ENCODE results near the gene BAHCC1.
A peak's percentile ranks its signal among the peaks of the same experiment; 100 is the strongest.

The BAHCC1 gene

DNA sequence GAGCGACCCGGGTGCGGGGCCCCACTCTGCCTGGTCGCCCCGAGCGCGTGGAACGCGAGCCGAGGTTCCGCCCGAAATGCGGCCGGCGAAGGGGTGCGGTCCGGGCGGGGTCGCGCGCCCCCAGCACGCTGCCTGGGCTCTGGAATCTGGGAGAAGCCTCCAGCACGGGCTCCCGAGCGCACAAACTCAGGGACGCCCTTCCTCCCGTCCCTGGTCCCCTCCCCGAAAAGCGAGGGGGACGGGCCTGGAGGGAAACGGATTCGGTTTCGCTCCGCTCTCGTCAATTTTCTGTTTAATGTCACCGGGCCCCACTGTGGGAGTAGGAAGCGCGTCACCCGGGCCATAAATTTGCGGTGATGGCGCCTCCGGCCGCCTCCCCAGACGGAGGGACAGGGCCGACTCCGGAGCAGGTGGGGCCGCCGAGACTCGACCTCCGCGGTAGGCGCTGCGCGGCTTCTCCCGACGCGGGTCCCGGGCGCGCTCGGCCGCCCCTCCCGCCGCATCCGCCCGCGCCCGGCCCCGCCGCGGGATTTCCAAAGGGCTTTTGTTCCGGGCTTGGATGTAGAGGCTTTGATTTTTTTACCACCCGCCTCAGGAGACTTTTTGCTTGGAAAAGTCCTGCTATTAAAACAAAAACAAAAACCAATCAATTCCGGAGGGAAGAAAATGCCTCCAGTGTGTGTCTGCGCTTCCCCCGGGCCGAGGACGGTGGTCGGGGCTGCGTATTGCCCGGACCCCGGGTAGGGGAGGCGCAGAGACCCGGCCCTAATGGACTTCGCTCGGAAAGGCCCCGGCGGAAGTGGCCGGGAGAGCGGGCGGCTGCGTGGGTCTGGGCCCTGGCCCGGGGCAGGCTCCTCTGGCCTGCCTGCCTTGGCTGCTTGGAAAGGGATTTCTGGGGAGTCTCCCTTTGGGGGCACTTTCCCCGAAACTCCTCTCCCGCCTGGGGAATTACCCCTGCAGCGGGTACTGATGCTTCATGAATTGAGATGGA lies 7.9 kb upstream of the BAHCC1 start:
- DNase-seq: peak in 1 of 5 experiments; percentile 44

DNA sequence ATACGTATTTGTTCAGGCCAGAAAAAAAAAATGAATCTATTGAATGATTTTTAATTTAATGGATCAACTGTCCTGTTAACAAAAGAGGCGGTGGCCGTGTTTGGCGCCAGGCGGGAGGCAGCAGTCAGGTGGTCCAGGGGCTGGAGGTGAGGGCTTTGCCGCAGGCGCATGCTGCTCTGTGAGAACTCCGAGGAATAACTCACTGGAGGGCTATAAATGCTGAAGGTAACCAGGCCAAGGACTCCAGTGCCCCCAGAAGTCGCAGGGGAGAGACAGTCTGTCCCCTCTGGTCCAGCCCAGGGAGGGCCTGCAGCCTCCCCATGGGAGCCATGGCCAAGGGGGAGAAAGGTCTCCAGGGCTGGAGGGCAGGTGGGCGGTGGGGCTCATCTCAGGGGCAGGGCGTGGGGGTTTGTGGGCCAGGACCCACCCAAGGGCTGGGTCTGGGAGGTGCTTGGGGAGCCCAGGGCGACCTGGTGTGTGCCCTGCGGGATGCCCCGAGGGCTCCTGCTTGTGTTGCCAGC lies 7.1 kb upstream of the BAHCC1 start:
- no peak for DNase-seq

DNA sequence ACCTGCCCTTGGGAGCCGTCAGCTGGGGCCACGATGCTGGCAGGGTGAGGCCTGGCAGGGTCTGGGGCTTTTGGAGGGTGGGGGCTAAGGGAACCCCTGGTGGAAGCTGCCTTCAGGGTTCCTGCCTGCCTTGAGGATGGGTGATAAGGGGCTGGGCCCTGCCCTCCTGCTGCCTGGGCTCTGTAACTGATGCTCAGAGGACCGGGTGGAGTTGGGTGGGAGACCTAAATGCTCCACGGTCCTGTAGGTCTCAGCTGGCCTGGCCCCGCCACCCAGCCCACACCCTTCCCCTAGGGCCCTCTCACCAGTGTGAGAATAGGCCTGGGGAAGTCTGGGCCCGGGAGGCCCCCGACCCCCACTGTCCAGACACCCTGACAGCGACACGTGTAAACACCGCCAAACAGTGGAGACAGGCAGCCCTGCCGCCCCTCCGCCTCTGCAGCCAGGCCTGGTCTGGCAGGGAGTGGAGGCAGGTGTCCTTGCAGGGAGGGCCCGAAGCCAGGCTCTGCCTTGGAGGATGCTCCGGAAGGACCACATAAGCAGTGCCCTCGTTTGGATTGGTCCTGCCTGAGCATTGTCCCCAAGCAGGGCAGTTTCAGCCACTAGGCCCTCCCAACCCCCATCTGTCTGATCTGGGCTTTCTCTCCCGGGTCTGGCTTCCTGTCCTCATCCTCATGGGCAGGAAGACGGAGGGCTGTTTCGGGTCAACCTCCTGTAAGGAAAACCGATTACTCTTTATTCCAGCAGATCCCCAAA lies 6.5 kb upstream of the BAHCC1 start:
- DNase-seq: no peak

DNA sequence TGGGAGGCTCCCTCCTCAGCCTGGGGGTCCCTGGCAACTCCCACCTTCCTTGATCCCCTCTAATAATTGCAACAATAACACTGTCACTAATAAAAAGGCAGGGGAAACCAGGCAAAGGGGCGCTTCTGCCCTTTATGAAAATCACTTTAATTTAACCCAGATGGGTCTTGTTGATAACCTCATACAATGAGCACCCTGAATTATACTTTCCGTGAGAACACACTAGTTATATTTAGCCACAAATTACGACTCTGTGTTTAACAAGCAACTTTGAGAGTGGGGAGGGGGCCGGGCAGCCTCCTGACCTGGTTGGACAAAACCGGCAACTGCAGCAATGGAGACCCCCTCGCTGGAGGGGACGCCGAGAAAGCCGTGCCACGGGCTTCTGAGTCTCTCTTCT lies 5.7 kb upstream of the BAHCC1 start:
- no peak for DNase-seq

DNA sequence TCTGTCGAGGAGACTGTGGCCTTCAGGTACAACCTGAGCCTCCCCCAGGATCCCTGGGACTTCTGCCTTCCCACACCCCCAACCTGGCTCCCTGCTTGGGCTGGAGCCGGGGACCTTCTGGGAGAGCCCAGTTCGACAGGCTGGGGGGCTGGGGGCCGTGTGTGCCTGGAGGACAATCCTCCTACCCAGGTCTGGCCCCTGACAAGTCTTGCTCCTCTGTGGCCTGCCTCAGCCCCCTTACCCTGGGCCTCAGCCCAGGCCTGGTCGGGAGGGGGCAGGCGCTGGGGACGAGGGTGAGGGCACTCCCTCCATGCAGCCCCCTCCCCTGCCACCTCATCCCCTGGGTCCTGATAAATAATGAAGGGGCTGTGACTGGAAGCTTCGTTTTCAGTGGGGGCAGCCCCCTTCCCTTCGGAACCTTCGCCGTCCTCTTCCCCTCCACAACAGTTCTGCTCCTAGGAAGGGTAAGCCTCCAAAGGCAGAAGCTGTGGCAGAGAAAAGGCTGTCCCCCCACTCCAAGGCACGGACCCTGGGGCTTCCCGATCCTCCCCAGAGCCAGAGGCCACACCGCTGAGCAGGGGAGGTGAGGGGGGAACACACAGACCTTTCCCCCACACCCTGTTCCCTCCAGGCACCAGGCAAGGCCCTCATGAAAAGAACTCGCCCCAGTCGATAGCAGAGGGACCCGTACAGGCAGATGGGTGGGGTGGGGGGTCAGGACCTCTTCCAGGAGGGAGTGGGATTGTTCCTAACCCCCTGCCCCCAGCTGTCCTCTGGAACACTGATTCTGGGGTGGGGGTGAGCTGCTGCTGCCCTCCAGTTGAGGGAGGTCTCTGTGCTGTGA lies 5.0 kb upstream of the BAHCC1 start:
- no peak for DNase-seq

DNA sequence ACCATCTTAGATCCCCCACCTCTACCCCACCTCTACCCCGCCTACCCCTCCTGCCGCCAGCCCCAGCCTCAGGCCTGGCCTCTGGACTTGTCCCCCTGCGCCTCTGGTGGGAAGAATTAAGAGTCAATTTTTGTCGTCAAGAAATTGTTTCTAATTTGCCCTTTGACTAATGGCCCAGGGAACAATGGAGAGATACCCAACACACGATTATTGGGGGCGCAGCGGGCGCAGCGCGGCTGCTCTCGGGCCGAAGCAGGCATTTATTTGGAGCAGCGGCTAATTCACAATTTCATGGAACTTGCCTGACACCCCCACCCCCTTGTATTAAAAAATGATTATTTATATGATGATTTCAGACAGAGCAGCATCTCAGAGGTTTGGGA lies 4.4 kb upstream of the BAHCC1 start:
- DNase-seq: no peak

DNA sequence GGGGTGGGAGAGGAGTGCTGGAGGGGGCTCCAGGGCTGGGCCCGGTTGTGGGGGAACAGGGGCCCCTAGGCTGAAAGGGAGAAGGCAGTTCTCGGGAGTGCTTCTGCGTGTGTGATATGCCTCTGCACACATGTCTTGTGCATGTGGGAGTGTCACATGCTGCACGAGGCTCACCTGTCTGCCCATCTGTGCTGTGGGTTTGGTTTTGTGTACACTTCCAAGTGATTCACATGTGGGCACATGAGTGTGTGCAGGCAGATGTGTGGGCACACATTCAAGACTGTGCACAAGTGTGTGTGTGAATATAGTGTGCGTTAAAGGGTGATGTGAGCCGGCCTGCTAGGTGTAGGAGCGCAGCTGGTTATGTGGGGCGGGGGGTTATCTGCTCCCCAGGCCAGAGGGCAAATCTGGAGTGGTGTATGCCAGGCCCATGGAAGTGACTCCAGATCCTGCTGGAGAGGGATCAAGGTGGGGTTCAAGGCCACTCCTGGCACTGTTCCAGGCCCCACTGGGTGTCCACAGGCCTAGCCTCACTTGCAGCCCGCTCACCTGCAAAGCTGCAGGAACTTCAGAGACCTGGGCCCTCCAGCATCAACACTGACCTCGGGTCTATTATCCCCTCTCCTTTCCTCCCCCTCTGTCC lies 3.8 kb upstream of the BAHCC1 start:
- DNase-seq: no peak

DNA sequence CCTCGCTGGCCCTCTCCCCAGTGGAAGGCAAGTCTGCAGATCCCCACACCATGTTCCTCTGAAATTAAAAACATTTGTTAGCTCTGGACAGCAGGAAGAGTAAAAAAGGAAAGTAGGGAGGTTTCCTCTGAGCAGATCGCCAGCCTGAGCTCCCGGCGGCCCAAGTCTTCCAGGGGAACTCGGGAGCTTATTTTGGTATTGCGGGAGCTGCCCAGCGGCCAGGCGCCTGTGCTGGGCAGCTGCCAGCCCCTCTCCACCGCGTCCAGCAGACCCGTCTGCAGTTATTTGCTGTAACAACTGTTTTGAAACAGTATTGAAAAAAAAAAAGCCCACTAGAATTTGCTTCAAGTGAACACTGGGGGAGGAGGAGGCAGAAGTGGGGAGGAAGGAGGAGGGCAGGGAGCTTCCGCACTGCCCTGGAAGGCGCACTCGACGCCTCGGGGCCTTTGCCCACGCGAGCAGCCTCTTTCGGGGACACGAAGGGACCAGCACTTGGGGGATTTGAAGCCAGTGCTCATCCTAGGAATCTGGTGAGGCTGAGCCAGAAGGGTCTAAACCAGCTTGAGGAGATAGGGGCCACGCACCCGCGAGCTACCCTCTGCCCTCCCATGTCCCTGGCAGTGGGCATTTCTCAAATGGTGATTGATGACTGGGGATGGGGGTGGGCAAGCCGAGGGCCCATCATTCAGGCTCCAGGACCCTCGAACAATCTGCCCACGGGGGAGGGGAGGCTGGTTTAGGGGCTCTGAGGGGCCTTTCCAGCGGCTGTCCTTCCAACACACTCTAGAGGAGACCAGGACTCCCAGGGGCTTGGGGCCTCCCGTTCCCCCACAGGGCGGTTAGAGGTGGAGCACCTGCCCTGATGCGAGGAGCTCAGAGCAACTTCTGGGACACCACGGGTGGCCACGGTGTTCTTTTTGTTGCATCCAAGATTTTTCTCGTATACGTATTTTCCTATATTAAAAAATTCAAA lies 3.0 kb upstream of the BAHCC1 start:
- DNase-seq: no peak

DNA sequence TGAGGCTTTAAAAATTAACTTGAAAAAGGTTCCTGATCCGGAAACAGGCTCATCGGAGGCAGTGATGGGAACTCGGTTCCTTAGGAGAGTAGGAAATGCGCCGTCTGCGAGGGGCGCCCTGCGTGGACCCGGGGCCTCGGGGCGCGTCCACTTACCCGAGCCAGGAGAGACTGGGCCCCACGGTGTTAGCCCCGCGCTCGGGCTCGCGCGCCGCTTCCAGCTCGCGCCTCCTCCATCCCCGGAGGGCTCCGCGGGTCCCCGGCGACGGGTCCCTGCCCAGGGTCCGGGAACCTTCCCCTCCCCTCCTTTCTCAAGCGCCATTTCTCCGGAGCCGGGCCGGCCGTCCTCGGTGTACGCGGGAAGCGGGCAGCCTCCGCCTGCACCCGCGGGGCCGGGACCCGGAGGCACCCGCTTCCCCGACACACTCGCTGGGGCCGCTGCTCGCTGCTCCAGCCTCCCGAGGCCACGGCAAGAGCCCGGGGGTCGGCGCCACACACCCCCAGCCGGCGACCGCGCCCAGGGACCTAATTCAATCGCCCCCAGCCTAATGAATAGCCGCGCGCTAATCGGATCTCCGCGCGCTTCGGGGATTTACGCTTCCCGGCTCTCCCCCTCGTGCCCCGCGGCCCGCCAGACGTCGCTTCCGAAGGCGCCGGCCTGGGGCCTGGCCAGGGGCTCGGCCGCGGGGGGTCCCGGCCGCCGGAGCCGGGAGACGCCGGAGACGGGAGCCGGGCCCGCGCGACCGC lies 2.2 kb upstream of the BAHCC1 start:
- DNase-seq: no peak

DNA sequence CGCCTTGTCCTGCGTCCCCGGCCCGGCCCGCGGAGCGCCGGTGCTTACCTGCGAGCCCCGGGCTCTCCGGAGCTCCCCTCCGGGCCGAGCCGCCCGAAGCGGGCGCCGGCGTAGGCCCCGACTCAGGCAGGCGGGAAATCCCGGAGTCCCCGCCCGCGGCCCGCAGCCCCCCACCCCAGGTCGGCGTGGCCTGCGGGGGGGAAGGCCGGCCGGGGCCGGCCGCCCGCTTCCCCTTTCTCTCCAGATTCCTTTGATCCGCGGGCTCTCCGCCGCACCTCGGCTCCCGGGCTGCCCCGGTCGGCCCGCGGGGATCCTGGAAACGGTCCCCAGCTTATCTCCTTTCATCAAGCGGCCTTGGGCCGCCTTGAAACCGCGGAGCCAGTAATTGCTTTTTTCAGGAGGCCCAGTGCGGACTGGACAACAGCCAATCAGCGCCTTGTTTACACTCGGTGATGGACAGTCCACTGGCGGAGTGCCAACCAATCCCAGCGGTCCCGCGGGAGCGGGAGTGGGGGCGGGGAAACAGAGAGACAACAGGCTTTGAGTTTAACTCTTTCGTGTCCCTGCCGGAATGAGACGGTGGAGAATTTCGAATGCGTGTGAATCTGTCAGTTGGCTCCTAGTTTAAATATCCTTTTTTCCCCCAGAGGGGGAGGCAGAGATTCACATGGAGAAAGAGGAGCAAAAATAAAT lies 1.4 kb upstream of the BAHCC1 start:
- peak in 2 of 5 experiments; percentile 44 to 52 for DNase-seq

DNA sequence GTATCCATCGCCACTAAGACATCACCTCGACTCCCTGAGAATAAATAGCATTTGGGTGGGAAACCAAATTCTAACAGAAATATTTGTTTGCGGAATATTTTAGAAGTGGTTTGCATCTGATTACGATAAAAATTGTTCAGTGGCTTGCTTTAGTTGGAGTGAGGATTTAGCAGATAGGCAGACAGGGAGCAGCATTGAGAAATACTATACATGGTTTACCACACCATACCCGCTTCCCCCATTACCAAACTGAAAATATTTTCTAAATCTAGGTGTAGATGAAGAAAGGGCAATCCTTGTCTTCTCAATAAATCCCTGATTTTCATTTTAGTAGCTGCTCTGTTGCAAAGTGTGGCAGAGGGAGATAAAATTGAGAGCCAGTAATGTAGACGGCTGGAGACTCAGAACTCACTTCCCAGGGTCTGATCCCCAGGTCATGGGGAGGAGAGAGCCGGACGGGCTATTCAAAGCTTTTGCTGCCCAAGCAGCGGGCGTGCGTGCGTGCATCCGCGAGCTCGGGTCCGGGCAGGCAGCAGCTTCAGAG lies 808 bp upstream of the BAHCC1 start:
- DNase-seq: no peak

DNA sequence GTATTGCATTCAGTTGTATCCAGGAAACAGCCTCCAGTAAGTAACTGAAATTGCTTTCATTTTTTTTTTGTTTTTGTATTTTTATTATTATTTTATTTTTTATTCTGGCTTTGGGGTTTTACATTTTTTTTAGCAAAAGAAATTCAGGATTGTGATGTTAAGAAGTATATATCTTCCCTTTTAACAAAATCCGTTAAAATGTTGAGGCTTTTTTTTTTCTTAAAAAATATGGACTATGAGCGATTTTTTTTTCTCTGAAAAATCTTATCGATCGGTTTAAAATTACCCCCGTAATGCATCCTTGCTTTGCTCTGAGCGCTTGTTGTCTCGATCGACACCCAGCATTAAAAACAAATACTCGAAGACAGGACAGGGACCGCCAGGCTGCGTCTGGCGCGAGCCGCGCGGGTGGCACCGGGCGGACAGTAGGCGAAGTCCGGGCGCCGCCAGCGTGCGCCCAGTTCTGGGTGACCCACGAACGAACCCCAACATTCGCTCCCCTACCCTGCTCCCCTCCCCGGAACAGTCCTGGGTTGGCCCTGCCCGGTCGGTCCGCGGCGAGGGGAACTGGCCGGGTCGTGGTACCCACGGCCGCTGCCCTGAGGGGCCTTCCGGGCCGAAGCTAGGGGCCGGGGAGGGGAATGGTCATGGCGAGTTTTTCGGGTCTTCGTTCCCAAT lies 482 bp downstream of the BAHCC1 start:
- no peak for DNase-seq

DNA sequence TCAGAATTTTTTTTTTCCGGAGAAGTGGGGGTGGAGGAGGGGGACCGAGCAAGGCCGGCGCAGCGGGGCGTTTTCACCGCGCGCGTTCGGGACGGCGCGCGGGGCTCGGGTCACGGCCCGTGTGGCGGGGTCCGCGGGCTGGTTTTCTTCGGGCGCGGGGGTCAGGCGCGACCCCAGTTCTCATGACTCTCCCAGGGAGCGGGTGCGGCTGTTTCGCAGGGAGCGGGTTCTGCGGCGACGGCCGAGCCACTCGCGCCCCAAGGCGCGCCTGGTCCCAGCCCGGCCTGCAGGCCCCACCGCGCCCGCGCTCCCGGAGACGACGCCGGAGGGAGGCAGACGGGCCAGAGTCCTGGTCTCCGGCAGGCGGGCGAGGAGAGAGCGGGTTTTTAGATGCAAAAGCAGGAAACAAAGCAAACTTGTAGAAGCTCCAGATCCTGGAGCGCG lies 1.0 kb downstream of the BAHCC1 start:
- no peak for DNase-seq

DNA sequence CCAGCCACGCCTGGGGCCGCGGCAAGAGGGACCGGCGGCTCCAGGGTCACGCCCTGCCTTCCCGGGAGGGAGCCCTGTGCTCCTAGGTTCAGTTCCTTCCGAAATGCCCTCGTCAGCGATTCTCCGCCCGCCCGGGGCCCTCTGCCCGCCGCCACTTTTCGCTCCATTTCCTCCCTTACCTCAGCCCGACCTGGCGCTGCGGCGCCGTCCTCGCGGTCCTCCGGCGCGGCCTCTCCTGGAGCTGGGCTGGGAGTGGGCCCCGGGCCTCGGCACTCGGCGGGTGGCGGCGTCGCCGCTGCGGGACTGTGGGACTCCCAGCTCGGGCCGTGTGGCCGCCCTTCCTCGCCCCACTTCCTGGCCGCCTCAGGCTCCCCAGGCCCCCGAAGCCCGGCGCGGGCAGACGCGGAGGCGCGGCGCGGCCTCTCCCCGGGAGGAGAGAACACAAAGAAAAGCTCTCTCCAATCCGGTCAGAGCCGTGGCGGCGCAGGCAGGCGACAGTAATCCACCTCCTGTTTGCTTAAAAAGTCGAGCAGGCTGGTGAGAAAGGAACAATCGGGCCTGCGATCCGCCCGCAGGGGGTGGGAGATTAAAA lies 1.6 kb downstream of the BAHCC1 start:
- DNase-seq: peak in 3 of 5 experiments; percentile 10 to 50 (median 30)

DNA sequence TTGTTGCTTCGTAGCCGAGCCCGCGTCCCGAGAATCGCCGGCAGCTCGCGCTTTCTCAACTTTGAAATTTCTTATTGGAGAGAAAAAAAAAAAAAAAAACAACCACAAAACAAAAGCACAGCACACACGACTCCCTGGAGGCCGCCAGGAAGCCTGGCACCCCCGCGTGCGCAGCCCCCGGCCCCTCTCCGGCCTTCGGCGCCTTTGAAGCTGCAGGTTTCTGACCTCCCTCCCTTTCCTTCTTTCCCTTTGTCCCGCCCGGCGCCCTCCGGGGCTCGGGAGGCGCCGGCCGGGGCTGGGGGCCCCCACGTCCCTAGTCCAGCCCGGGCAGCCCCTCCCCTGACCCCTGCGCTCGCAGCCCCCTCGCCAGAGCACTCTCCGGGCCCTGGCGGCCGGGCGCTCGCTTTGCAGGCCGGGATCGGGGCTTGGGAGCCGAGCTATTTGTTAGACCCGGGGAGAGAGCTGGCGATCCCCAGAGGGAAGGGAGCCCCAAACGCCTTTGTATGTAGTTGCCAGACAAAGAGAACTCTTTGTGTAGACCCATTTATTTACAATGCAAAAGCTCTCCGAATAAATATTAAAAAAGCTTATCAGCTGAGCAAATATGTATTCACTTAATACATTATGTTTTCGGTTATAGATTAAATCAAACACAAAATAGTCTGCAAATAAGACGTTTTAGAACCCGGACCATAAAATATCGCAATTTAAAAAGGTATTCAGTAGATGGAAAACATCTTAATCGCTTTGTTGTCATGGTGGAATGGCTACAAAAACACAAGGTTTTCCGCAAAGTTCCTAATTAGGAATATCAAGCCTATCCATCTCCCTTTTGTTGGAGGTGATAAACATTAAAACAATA lies 2.3 kb downstream of the BAHCC1 start:
- no peak for DNase-seq

DNA sequence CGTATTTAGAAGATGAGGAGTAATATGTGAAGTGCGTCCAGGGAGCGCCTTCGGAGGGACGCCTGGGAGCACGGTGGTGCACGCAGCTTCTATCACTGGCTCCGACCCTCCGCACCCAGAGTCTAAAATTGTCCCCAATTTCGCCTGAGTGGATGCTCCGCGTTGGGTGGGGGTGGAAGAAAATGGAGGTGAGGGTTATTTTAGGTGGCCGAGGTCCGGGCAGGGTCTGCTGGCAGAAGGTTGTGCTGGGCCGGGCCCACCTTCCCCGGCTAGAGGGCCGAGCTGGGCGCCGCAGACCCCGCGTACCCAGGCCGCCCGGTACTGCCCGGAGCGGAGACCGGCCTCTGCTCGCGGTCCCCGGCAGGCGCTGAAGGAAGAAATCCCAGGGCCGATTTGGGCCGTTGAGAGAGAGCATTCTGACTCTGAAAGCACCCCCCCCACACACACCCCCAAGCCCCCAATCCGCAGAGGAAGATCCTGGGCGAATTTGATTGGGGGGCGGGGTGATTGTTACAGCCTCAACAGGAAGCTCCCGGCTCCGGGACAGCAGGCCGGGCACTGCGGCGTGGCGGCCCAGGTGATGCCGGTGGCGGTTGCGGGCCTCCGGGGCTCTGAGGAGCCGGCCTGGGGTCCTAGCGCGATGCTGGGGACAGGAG lies 3.0 kb downstream of the BAHCC1 start:
- DNase-seq: no peak

Data from T-helper 2 cell (primary cell).